GM18508 (cell line): Measurements from ENCODE around the gene PA2G4.
"Not testable (repeated sequence)": the region's sequence is repeated elsewhere in the genome, so short reads cannot be mapped to it uniquely, and the experiment has no call there.

Source experiments
- ATAC-seq: cut with Tn5 transposase; IDR thresholded peaks from one replicate; pipeline ENCODE4 v1.9.1; 2021; ENCODE audit warnings: moderate number of reproducible peaks; ENCODE audit not compliant: insufficient read depth, unreplicated experiment

PA2G4 gene

GRCh38 chr12:56104109-56104814 is at the start of gene PA2G4:
PA2G4 (plus strand) TSS chr12:56104559; CDS start chr12:56104738, 179 bp downstream.
- peak; percentile 80 for ATAC-seq

DNA sequence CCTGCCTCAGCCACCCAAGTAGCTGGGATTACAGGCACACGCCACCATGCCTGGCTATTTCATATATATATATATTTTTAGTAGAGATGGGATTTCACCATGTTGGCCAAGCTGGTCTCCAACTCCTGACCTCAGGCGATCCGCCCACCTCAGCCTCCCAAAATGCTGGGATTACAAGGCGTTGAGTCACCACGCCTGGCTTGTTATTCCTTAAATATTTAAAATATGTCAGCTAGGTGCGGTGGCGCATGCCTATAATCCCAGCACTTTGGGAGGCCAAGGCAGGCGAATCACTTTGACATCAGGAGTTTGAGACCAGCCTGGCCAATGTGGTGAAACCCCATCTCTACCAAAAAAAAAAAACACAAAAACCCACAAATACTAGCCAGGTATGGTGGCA is 44.4 kb upstream of the PA2G4 start:
- not testable (repeated sequence) for ATAC-seq

GRCh38 chr12:56061982-56062381 is 42.4 kb upstream of the PA2G4 start:
- no peak for ATAC-seq

GRCh38 chr12:56062996-56063395 is 41.4 kb upstream of the PA2G4 start:
- no peak for ATAC-seq

DNA sequence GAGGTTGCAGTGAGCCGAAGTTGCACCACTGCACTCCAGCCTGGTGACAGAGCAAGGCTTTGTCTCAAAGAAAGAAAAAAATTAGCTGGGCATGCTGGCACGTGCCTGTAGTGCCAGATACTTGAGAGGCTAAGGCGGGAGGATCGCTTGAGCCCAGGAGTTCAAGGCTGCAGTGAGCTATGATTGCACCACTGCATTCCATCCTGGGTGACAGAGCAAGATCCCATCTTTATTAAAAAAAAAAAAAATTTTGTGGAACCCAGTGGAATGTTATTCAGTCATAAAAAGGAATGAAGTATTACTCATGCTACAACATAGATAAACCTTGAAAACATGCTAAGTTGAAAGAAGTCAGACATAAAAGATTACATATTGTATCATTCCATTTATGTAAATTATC is 32.7 kb upstream of the PA2G4 start:
- ATAC-seq = no peak

DNA sequence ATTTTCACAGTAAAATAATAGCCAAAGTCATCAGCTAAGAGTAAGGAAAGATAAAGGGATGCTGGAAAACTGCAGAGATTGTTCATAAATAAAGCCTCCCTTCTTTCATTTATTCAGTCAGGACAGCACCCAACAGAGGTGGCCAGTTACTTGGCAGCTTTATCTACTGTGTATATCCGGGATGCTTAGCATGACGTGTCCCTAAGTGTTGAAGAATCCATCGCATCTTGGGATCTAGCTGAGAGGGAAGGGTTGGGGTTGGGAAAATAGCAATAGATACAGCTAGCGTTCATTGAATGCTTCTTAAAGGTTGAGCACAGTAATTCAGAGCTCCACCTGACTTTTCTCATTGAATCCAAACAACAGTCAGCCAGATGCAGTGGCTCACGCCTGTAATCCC is 30.0 kb upstream of the PA2G4 start:
- no peak for ATAC-seq

GRCh38 chr12:56077966-56078365 is 26.4 kb upstream of the PA2G4 start:
- not testable (repeated sequence) for ATAC-seq

DNA sequence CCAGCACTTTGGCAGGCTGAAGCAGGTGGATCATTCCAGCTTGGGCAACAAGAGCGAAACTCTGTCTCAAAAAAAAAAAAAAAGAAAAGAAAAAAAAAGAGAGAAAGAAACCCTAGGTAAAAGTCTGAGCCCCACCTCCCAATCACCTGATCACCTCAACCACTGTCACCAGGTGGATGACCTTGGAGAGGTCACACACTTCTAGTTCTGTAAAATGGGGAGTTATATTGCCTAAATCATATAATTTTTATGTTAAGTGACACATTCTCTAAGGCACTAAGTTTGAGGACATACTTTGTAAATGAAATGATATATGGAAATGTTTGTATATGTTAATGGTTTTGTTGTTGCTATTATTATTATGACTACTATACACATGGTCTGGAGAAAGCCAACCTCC is 25.9 kb upstream of the PA2G4 start:
- no peak for ATAC-seq

GRCh38 chr12:56078931-56079722 is 25.2 kb upstream of the PA2G4 start:
- no peak for ATAC-seq

DNA sequence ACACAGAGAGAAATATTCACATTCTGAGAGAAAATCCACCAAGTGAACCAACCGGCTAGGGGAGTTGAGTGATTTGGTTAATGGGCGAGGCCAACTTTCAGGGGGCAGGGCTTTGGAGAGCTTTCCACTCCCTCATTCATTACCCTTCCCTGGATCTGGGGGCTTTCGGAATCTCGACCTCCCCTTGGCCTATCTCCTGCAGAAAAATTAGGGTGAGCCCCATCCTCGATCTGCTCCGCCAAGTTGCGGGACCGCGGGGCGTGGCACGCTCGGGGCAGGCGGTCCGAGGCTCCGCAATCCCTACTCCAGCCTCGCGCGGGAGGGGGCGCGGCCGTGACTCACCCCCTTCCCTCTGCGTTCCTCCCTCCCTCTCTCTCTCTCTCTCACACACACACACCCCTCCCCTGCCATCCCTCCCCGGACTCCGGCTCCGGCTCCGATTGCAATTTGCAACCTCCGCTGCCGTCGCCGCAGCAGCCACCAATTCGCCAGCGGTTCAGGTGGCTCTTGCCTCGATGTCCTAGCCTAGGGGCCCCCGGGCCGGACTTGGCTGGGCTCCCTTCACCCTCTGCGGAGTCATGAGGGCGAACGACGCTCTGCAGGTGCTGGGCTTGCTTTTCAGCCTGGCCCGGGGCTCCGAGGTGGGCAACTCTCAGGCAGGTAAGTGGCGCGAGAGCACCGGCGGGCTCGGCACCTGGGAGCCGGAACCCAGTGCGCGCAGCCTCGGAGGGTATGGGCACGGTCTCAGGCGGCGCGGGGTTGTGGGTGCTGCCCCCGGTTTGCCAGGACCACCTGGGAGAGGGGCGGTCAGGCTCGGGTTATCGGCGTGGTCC is 24.4 kb upstream of the PA2G4 start, which contains the start of gene ERBB3:
TSS of gene ERBB3 (plus strand) at position 443 of the 833 bp plus-strand sequence. CDS start at position 579, 136 bp downstream.
- no peak for ATAC-seq

GRCh38 chr12:56080556-56081138 is 23.7 kb upstream of the PA2G4 start:
- ATAC-seq = no peak

- no peak for ATAC-seq
These were observed 22.7 kb upstream of the PA2G4 start for GRCh38 chr12:56081393-56082347.

GRCh38 chr12:56082382-56082781 is 22.0 kb upstream of the PA2G4 start:
- no peak for ATAC-seq

GRCh38 chr12:56082967-56083366 is 21.4 kb upstream of the PA2G4 start:
- no peak for ATAC-seq

GRCh38 chr12:56084958-56085543 is 19.3 kb upstream of the PA2G4 start:
- no peak for ATAC-seq

- no peak for ATAC-seq
These were observed 18.3 kb upstream of the PA2G4 start for GRCh38 chr12:56086096-56086495.

DNA sequence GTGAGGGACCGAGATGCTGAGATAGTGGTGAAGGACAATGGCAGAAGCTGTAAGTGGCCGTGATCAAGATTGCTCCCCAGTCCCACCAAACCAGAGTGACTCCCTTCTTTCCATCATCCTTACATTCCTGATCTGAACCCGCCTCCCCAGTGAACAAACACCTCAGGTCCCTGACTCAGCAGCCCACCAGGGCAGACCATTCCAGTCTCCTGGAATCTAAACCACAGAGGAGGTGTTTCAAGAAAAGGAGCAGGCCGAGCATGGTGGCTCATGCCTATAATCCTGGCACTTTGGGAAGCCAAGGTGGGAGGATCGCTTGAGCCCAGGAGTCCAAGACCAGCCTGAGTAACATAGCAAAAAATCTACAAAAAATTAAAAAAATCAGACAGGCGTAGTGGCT is 17.8 kb upstream of the PA2G4 start:
- ATAC-seq = no peak

DNA sequence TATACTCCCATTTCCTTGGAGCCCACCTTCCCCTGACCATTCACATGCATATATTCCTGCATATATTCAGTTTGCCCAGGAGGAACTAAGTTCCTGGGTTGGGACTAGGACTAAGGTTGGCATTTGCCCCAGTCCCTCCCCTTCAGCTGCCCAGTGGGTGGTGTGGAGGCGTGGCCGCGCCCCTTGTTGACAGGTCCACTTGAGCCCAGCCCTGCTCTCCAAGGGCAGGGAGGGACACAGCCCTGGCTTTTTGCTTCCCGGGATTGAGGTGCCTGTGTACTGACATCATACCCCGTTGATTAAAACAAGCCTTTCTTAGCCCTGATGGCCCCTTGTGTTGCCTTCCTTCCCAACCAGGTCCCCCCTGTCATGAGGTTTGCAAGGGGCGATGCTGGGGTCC is 17.1 kb upstream of the PA2G4 start:
- no peak for ATAC-seq

GRCh38 chr12:56097738-56098137 is 6.6 kb upstream of the PA2G4 start:
- no peak for ATAC-seq
